Memory B cell (primary cell): Measurements from ENCODE around the gene MAP4K3.
A peak's percentile ranks its signal among the peaks of the same experiment; 100 is the strongest.
"Not testable (repeated sequence)": the region's sequence is repeated elsewhere in the genome, so short reads cannot be mapped to it uniquely, and the experiment has no call there.

Experiments used
- ATAC-seq: fragments of 150-1000 bp; cut with Tn5 transposase; 2 replicates; pipeline ENCODE4 v1.10.0; 2021; ENCODE audit warnings: low read depth, mild to moderate bottlenecking, moderate library complexity
- DNase-seq, 2 donors: peaks; one replicate each; pipeline ENCODE4 v3.0.0; 2022; ENCODE audit warnings: low spot score in 2 of 2
- H3K27ac Mint-ChIP-seq: one replicate; pipeline ENCODE4 v1.8.0; 2022; ENCODE audit warnings: mild to moderate bottlenecking, moderate library complexity, mixed read lengths
- H3K27me3 Mint-ChIP-seq: one replicate; pipeline ENCODE4 v1.8.0; 2022; ENCODE audit warnings: mixed read lengths
- H3K36me3 Mint-ChIP-seq: one replicate; pipeline ENCODE4 v1.8.0; 2022; ENCODE audit warnings: mild to moderate bottlenecking, mixed read lengths
- H3K4me1 Mint-ChIP-seq: one replicate; pipeline ENCODE4 v1.8.0; 2022; ENCODE audit warnings: mixed read lengths
- H3K4me3 Mint-ChIP-seq: one replicate; pipeline ENCODE4 v1.8.0; 2022; ENCODE audit warnings: mild to moderate bottlenecking, moderate library complexity, mixed read lengths
- H3K9me3 Mint-ChIP-seq: one replicate; pipeline ENCODE4 v1.8.0; 2022; ENCODE audit warnings: mixed read lengths

Gene MAP4K3

GRCh38 chr2:39264733-39265132, 172.4 kb downstream of the MAP4K3 start:
- peak; percentile 84 for ATAC-seq
- peak overlapping the region; percentile 75 for H3K27ac Mint-ChIP-seq

GRCh38 chr2:39260087-39260486, 177.0 kb downstream of the MAP4K3 start:
- peaks cover 3% of the 10 kb centered on the region for H3K36me3 Mint-ChIP-seq
- H3K27ac Mint-ChIP-seq: no peak overlapping the region
- DNase-seq: no peak
- H3K4me3 Mint-ChIP-seq: no peak overlapping the region
- H3K27me3 Mint-ChIP-seq: no peaks in the 10 kb centered on the region
- no peak for ATAC-seq
- H3K9me3 Mint-ChIP-seq: no peaks in the 10 kb centered on the region
- H3K4me1 Mint-ChIP-seq: peaks cover 6% of the 10 kb centered on the region

More at GRCh38 chr2:39264733-39265132, 172.4 kb downstream of the MAP4K3 start:
- H3K27me3 Mint-ChIP-seq: no peaks in the 10 kb centered on the region
- no peak overlapping the region for H3K4me3 Mint-ChIP-seq
- H3K9me3 Mint-ChIP-seq: no peaks in the 10 kb centered on the region
- H3K36me3 Mint-ChIP-seq: no peaks in the 10 kb centered on the region
- DNase-seq: no peak
- peaks cover 19% of the 10 kb centered on the region for H3K4me1 Mint-ChIP-seq

- H3K4me3 Mint-ChIP-seq: no peak overlapping the region
- H3K36me3 Mint-ChIP-seq: peaks cover 18% of the 10 kb centered on the region
- H3K9me3 Mint-ChIP-seq: peaks cover 4% of the 10 kb centered on the region
- no peaks in the 10 kb centered on the region for H3K27me3 Mint-ChIP-seq
- DNase-seq: no peak
- no peaks in the 10 kb centered on the region for H3K4me1 Mint-ChIP-seq
- H3K27ac Mint-ChIP-seq: no peak overlapping the region
- no peak for ATAC-seq
Measured at GRCh38 chr2:39256040-39256439, 181.0 kb downstream of the MAP4K3 start.

- DNase-seq: no peak
- H3K36me3 Mint-ChIP-seq: peaks cover 20% of the 10 kb centered on the region
- no peaks in the 10 kb centered on the region for H3K4me1 Mint-ChIP-seq
- H3K4me3 Mint-ChIP-seq: no peak overlapping the region
- peaks cover 4% of the 10 kb centered on the region for H3K9me3 Mint-ChIP-seq
- ATAC-seq: no peak
- no peaks in the 10 kb centered on the region for H3K27me3 Mint-ChIP-seq
- no peak overlapping the region for H3K27ac Mint-ChIP-seq
Measured at GRCh38 chr2:39252888-39253518, 184.1 kb downstream of the MAP4K3 start.

GRCh38 chr2:39247512-39248043, 189.5 kb downstream of the MAP4K3 start:
- Mint-ChIP-seq H3K4me1 (peaks cover 15% of the 10 kb centered on the region), H3K4me3 (no peak overlapping the region), H3K27ac (no peak overlapping the region), H3K27me3 (no peaks in the 10 kb centered on the region), H3K36me3 (peaks cover 9% of the 10 kb centered on the region), H3K9me3 (peaks cover 4% of the 10 kb centered on the region)
- DNase-seq: no peak
- ATAC-seq: no peak

GRCh38 chr2:39246382-39246980, 190.6 kb downstream of the MAP4K3 start:
- Mint-ChIP-seq H3K4me1 (peaks cover 15% of the 10 kb centered on the region), H3K36me3 (peaks cover 6% of the 10 kb centered on the region), H3K27me3 (no peaks in the 10 kb centered on the region), H3K9me3 (peaks cover 3% of the 10 kb centered on the region), H3K4me3 (peak overlapping the region; percentile 12), H3K27ac (peak overlapping the region; percentile 2)
- ATAC-seq: no peak
- no peak for DNase-seq

GRCh38 chr2:39244963-39245625, 192.0 kb downstream of the MAP4K3 start:
- DNase-seq (peak; percentile 2 to 13), ATAC-seq (peak; percentile 30)
- H3K27me3 Mint-ChIP-seq, H3K9me3 Mint-ChIP-seq, H3K36me3 Mint-ChIP-seq: not testable (repeated sequence)
- peak overlapping the region; percentile 62 for H3K27ac Mint-ChIP-seq
- H3K4me1 Mint-ChIP-seq: peaks cover 15% of the 10 kb centered on the region
- peak overlapping the region; percentile 86 for H3K4me3 Mint-ChIP-seq

GRCh38 chr2:39244241-39244862, 192.7 kb downstream of the MAP4K3 start:
- H3K36me3 Mint-ChIP-seq, ATAC-seq, H3K9me3 Mint-ChIP-seq, H3K27me3 Mint-ChIP-seq, DNase-seq: not testable (repeated sequence)
- Mint-ChIP-seq H3K27ac (peak overlapping the region; percentile 62), H3K4me3 (peak overlapping the region; percentile 86), H3K4me1 (peaks cover 15% of the 10 kb centered on the region)

- ATAC-seq: peak; percentile 83
- DNase-seq: peak; percentile 20 to 30
- Mint-ChIP-seq H3K4me3 (peak within 1 kb of the TSS; percentile 86), H3K4me1 (peaks cover 15% of the 10 kb centered on the region), H3K27ac (peak within 1 kb of the TSS; percentile 62), H3K36me3 (peaks cover 1% of the 10 kb centered on the region), H3K27me3 (no peaks in the 10 kb centered on the region), H3K9me3 (no peaks in the 10 kb centered on the region)
Measured at GRCh38 chr2:39243469-39244123, 193.5 kb downstream of the MAP4K3 start, which contains the start of gene CDKL4. Gene CDKL4, minus strand, starts transcription at chr2:39243970.

GRCh38 chr2:39241588-39241987, 195.5 kb downstream of the MAP4K3 start:
- no peak for DNase-seq
- no peak for ATAC-seq
- Mint-ChIP-seq H3K4me1 (peaks cover 14% of the 10 kb centered on the region), H3K36me3 (peaks cover 1% of the 10 kb centered on the region), H3K27me3 (no peaks in the 10 kb centered on the region), H3K9me3 (no peaks in the 10 kb centered on the region), H3K4me3 (no peak overlapping the region), H3K27ac (no peak overlapping the region)

- H3K9me3 Mint-ChIP-seq: peaks cover 2% of the 10 kb centered on the region
- peaks cover 8% of the 10 kb centered on the region for H3K36me3 Mint-ChIP-seq
- H3K4me3 Mint-ChIP-seq: no peak overlapping the region
Measured at GRCh38 chr2:39240758-39241157, 196.3 kb downstream of the MAP4K3 start.

GRCh38 chr2:39234754-39235153, 202.3 kb downstream of the MAP4K3 start:
- Mint-ChIP-seq H3K27me3 (no peaks in the 10 kb centered on the region), H3K4me3 (no peak overlapping the region), H3K9me3 (peaks cover 4% of the 10 kb centered on the region), H3K36me3 (peaks cover 9% of the 10 kb centered on the region), H3K27ac (no peak overlapping the region), H3K4me1 (no peaks in the 10 kb centered on the region)
- ATAC-seq (no peak), DNase-seq (no peak)

More at GRCh38 chr2:39240758-39241157, 196.3 kb downstream of the MAP4K3 start:
- no peak for DNase-seq
- ATAC-seq: no peak
- Mint-ChIP-seq H3K27me3 (no peaks in the 10 kb centered on the region), H3K27ac (no peak overlapping the region), H3K4me1 (peaks cover 7% of the 10 kb centered on the region)

- Mint-ChIP-seq H3K4me1 (peaks cover 8% of the 10 kb centered on the region), H3K4me3 (no peak overlapping the region), H3K9me3 (peaks cover 4% of the 10 kb centered on the region), H3K27me3 (no peaks in the 10 kb centered on the region), H3K36me3 (peaks cover 9% of the 10 kb centered on the region), H3K27ac (no peak overlapping the region)
- DNase-seq (no peak), ATAC-seq (no peak)
Measured at GRCh38 chr2:39232141-39232540, 204.9 kb downstream of the MAP4K3 start.
